ENCODE results near the gene EYS.

EYS gene

GRCh38 chr6:64288351-64288750 is 1418.7 kb downstream of the EYS start:
- TF ChIP-seq CTCF (IDR thresholded peaks at IDR 0.05; ENCODE audit: unreplicated experiment in 3 of 3): no peak
- H3K27ac Mint-ChIP-seq: no peak overlapping the region
- no peaks in the 10 kb centered on the region for H3K4me1 Mint-ChIP-seq

GRCh38 chr6:64281167-64281566 is 1425.9 kb downstream of the EYS start:
- H3K9me3 Mint-ChIP-seq: peaks cover 11% of the 10 kb centered on the region
- H3K27me3 Mint-ChIP-seq (ENCODE audit: low read depth): no peaks in the 10 kb centered on the region
- no peak overlapping the region for H3K4me3 Mint-ChIP-seq
- H3K4me1 Mint-ChIP-seq: peaks cover 7% of the 10 kb centered on the region
- no peak overlapping the region for H3K27ac Mint-ChIP-seq
- no peaks in the 10 kb centered on the region for H3K36me3 Mint-ChIP-seq (ENCODE audit: low read depth)
- TF ChIP-seq CTCF (IDR thresholded peaks at IDR 0.05; ENCODE audit: unreplicated experiment in 3 of 3): no peak

More at GRCh38 chr6:64288351-64288750, 1418.7 kb downstream of the EYS start:
- Mint-ChIP-seq H3K27me3 (ENCODE audit: low read depth) (no peaks in the 10 kb centered on the region), H3K4me3 (no peak overlapping the region), H3K9me3 (peaks cover 10% of the 10 kb centered on the region), H3K36me3 (ENCODE audit: low read depth) (no peaks in the 10 kb centered on the region)

GRCh38 chr6:64280569-64280968 is 1426.5 kb downstream of the EYS start:
- no peaks in the 10 kb centered on the region for H3K27me3 Mint-ChIP-seq (ENCODE audit: low read depth)
- H3K4me1 Mint-ChIP-seq: peaks cover 7% of the 10 kb centered on the region
- H3K27ac Mint-ChIP-seq: no peak overlapping the region
- no peaks in the 10 kb centered on the region for H3K36me3 Mint-ChIP-seq (ENCODE audit: low read depth)
- peaks cover 11% of the 10 kb centered on the region for H3K9me3 Mint-ChIP-seq
- no peak overlapping the region for H3K4me3 Mint-ChIP-seq
- TF ChIP-seq CTCF (IDR thresholded peaks at IDR 0.05; ENCODE audit: unreplicated experiment in 3 of 3): peak; percentile 50 to 61 (median 57)

GRCh38 chr6:64270083-64270482 is 1436.9 kb downstream of the EYS start:
- no peak for TF ChIP-seq CTCF (IDR thresholded peaks at IDR 0.05; ENCODE audit: unreplicated experiment in 3 of 3)
- H3K36me3 Mint-ChIP-seq (ENCODE audit: low read depth): no peaks in the 10 kb centered on the region
- H3K4me3 Mint-ChIP-seq: no peak overlapping the region
- H3K27me3 Mint-ChIP-seq (ENCODE audit: low read depth): no peaks in the 10 kb centered on the region
- no peak overlapping the region for H3K27ac Mint-ChIP-seq
- no peaks in the 10 kb centered on the region for H3K4me1 Mint-ChIP-seq
- H3K9me3 Mint-ChIP-seq: no peaks in the 10 kb centered on the region

- no peaks in the 10 kb centered on the region for H3K27me3 Mint-ChIP-seq (ENCODE audit: low read depth)
- H3K4me1 Mint-ChIP-seq: no peaks in the 10 kb centered on the region
- no peaks in the 10 kb centered on the region for H3K36me3 Mint-ChIP-seq (ENCODE audit: low read depth)
- no peak overlapping the region for H3K27ac Mint-ChIP-seq
- TF ChIP-seq CTCF (IDR thresholded peaks at IDR 0.05; ENCODE audit: unreplicated experiment in 3 of 3): no peak
- no peaks in the 10 kb centered on the region for H3K9me3 Mint-ChIP-seq
- no peak overlapping the region for H3K4me3 Mint-ChIP-seq
These were observed 1440.6 kb downstream of the EYS start for GRCh38 chr6:64266351-64266821.

GRCh38 chr6:64263778-64264177 is 1443.2 kb downstream of the EYS start:
- TF ChIP-seq CTCF (IDR thresholded peaks at IDR 0.05; ENCODE audit: unreplicated experiment in 3 of 3): no peak
- Mint-ChIP-seq H3K36me3 (ENCODE audit: low read depth) (no peaks in the 10 kb centered on the region), H3K9me3 (no peaks in the 10 kb centered on the region), H3K27me3 (ENCODE audit: low read depth) (no peaks in the 10 kb centered on the region), H3K4me3 (peak overlapping the region in 2 of 3 experiments; percentile 35 to 70), H3K27ac (peak overlapping the region in 2 of 3 experiments; percentile 89 to 90), H3K4me1 (no peaks in the 10 kb centered on the region)

All from nephron (organoid).